Measurements from ENCODE around the gene ATF7. TPM values are rescaled to one million over a fixed set of nuclear protein-coding genes. Genes with fewer than 3 reads are reported as not detected.

The ATF7 gene
- total and polyA plus RNA-seq, 2 of the 4 experiments (the other 2 are of a cell fraction): 7.0 to 16.3 TPM

DNA sequence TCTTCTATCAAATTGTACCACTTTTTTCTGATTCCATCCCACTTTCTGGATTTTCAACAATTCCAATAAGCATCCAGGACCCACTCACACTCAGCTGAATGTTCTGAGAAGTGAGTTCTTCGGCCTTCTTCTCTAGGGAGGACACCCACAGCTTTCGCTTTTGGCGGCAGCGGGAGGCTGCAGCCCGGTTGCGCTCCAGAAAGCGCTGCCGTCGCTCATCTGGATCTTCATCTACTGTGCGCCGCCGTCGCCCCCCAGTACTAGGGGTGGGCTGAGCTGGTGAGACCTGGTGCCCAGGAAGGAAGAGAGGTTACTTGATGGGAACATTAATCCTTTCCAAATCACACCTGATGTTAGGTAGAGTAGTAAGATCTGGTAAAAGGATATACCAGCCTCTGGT, 101.7 kb downstream of the ATF7 start:
- H3K4me2 ChIP-seq (ENCODE audit: low read depth, low read length): no peak overlapping the region
- H3K4me1 ChIP-seq (ENCODE audit: control insufficient read depth, insufficient read depth, low read length): peaks cover 2% of the 10 kb centered on the region; the same call in 1 of the 2 replicates
- H4K8ac ChIP-seq (ENCODE audit: low read depth in 2 of 2, low read length in 2 of 2): no peak overlapping the region
- H3K9me3 ChIP-seq (ENCODE audit: control insufficient read depth, insufficient read depth, low read length): no peaks in the 10 kb centered on the region
- no peak overlapping the region for H3K23ac ChIP-seq (ENCODE audit: low read depth, low read length)
- ChIA-PET CTCF (no interaction called here), POLR2A (ENCODE audit: unreplicated experiment) (no interaction called here)
- no peak overlapping the region for H3K18ac ChIP-seq (ENCODE audit: low read depth, low read length)
- H3K36me3 ChIP-seq (ENCODE audit: control insufficient read depth, insufficient read depth, low read length): peaks cover 28% of the 10 kb centered on the region
- intact Hi-C loops (cut with micrococcal nuclease): no loop called here
- DNase-seq: no peak
- no peaks in the 10 kb centered on the region; the same call in 1 of the 2 replicates for H4K20me1 ChIP-seq (ENCODE audit: insufficient read depth, low read length)
- H4K5ac ChIP-seq (ENCODE audit: low read depth, low read length): no peak overlapping the region
- H3K79me1 ChIP-seq (ENCODE audit: low read depth in 1 of 2, low read length in 2 of 2): peaks cover 0 to 3% of the 10 kb centered on the region in 2 experiments; a peak in 1 of 4 replicates
- H4K91ac ChIP-seq (ENCODE audit: insufficient read depth, low read depth, low read length): no peak overlapping the region
- no peak overlapping the region for H2AK5ac ChIP-seq (ENCODE audit: low read depth, low read length)
- no peak overlapping the region for H2AK9ac ChIP-seq (replicated peaks; ENCODE audit: low read depth, low read length, poor library complexity)
- H3K56ac ChIP-seq (ENCODE audit: extremely low read depth, insufficient read depth, low read length): no peak overlapping the region
- H3K14ac ChIP-seq (replicated peaks; ENCODE audit: low read depth, low read length): no peak overlapping the region
- no peak overlapping the region for H2AFZ ChIP-seq (replicated peaks; ENCODE audit: low read length, poor library complexity)
- no peak overlapping the region for H3K4me3 ChIP-seq (ENCODE audit: insufficient read depth, low read depth, low read length)
- dilution Hi-C loops (cut with HindIII; ENCODE audit: low sequenced_read_pairs, unreplicated experiment): no loop called here
- no peak overlapping the region for H2BK120ac ChIP-seq (ENCODE audit: low read depth, low read length)
- BruUV-seq (replicated peaks): no TSS peak
- H3K9me1 ChIP-seq (ENCODE audit: insufficient read depth, low read length): no peaks in the 10 kb centered on the region
- H3K27me3 ChIP-seq (ENCODE audit: control insufficient read depth, insufficient read depth, low read length): no peaks in the 10 kb centered on the region
- no peak overlapping the region for H3K9ac ChIP-seq (ENCODE audit: low read depth, low read length)
- H3K27ac ChIP-seq (ENCODE audit: insufficient read depth, low read length): no peak overlapping the region
- H3K4ac ChIP-seq (ENCODE audit: low read depth, low read length): no peak overlapping the region
- no peak overlapping the region for H2BK15ac ChIP-seq (ENCODE audit: low read depth, low read length)
- in situ Hi-C loops (cut with MboI; ENCODE audit: low sequenced_read_pairs): no loop called here
- ATAC-seq (ENCODE audit: low read depth): no peak
- H2BK20ac ChIP-seq (ENCODE audit: low read depth, low read length): no peak overlapping the region
- no peak for TF ChIP-seq RCOR1 (IDR thresholded peaks at IDR 0.05; ENCODE audit: insufficient replicate concordance, low read length)
- TF ChIP-seq, protein P1, sequence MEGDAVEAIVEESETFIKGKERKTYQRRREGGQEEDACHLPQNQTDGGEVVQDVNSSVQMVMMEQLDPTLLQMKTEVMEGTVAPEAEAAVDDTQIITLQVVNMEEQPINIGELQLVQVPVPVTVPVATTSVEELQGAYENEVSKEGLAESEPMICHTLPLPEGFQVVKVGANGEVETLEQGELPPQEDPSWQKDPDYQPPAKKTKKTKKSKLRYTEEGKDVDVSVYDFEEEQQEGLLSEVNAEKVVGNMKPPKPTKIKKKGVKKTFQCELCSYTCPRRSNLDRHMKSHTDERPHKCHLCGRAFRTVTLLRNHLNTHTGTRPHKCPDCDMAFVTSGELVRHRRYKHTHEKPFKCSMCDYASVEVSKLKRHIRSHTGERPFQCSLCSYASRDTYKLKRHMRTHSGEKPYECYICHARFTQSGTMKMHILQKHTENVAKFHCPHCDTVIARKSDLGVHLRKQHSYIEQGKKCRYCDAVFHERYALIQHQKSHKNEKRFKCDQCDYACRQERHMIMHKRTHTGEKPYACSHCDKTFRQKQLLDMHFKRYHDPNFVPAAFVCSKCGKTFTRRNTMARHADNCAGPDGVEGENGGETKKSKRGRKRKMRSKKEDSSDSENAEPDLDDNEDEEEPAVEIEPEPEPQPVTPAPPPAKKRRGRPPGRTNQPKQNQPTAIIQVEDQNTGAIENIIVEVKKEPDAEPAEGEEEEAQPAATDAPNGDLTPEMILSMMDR (conservative IDR thresholded peaks at IDR 0.05; ENCODE audit: low read depth, low read length): no peak
- H2BK5ac ChIP-seq (ENCODE audit: low read depth, low read length, poor library complexity, severe bottlenecking): no peak overlapping the region
- WGBS, 2 experiments (ENCODE audit: extremely low coverage in 2 of 2, insufficient read length in 1 of 2): 90% methylated on average over 2 of the region's 13 CpGs; no CpG with 5 or more reads in 1 of the 2 experiments

Measured in IMR-90 (cell line).